ENCODE data around the gene HAO2.

DNA sequence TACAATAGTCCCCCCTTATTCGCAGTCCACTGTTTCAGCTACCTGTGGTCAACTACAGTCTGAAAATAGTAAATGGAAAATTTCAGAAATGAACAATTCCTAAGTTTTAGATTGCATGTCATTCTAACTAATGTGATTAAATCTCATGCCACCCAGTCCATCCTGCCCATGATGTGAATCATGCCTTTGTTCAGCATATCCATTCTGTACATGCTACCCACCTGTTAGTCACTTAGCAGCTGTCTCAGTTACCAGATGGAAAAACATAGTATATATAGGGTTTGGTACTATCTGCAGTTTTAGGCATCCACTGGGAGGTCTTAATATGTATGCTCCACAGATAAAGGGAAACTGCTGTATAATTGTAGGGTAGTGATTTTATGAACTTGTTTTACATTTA lies 16.6 kb upstream of the HAO2 start:
- TF ChIP-seq, protein P1, sequence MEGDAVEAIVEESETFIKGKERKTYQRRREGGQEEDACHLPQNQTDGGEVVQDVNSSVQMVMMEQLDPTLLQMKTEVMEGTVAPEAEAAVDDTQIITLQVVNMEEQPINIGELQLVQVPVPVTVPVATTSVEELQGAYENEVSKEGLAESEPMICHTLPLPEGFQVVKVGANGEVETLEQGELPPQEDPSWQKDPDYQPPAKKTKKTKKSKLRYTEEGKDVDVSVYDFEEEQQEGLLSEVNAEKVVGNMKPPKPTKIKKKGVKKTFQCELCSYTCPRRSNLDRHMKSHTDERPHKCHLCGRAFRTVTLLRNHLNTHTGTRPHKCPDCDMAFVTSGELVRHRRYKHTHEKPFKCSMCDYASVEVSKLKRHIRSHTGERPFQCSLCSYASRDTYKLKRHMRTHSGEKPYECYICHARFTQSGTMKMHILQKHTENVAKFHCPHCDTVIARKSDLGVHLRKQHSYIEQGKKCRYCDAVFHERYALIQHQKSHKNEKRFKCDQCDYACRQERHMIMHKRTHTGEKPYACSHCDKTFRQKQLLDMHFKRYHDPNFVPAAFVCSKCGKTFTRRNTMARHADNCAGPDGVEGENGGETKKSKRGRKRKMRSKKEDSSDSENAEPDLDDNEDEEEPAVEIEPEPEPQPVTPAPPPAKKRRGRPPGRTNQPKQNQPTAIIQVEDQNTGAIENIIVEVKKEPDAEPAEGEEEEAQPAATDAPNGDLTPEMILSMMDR (IDR thresholded peaks at IDR 0.05), result no peak
- TF ChIP-seq POLR2A (IDR thresholded peaks at IDR 0.05), result no peak

All from breast epithelium (tissue), 3 donors.